ENCODE measurements around the gene RGS12. TPM values are rescaled to one million over a fixed set of nuclear protein-coding genes. Genes with fewer than 3 reads are reported as not detected.

RGS12 gene
- total RNA-seq, 2 experiments from 2014 or later = 5.2 to 6.4 TPM

DNA sequence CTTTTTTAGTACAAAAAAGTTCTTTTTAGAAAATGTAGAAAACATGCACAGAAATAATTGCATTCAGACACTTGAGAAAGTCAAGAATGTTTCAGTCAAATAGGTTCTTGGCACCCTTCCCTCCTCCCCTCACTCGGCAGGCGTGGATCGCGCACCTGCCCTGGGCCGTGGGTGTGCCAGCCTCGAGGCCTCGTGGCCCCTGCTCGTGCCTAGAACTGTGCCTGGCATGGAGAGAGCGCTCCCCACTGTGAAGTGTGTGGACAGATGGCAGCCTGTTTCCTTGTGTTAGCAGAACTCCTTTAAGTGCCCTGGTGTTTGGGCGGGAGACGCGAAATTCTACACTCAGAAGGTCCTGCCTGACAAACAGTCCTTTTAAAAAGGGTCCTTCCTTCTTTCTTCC is 14.7 kb downstream of the RGS12 start:
- Histone ChIP-seq H3K4me1 (ENCODE audit: insufficient read depth, low read length, poor library complexity, severe bottlenecking) (peaks cover 27% of the 10 kb centered on the region), H3K4me3 (ENCODE audit: low read depth, low read length, poor library complexity, severe bottlenecking) (no peak overlapping the region), H3K36me3 (ENCODE audit: insufficient read depth, low read length) (no peaks in the 10 kb centered on the region), H3K27ac (ENCODE audit: low read depth, low read length, poor library complexity, severe bottlenecking) (no peak overlapping the region), H2AFZ (ENCODE audit: low read length) (no peak overlapping the region), H4K20me1 (ENCODE audit: insufficient read depth, low read length) (no peaks in the 10 kb centered on the region), H3K4me2 (ENCODE audit: low read length) (no peak overlapping the region), H3K79me2 (ENCODE audit: insufficient read depth, low read depth, low read length) (no peaks in the 10 kb centered on the region), H3K9me3 (ENCODE audit: low read length) (no peaks in the 10 kb centered on the region), H3K9me2 (ENCODE audit: insufficient read depth, low read length) (no peaks in the 10 kb centered on the region)
- no peak for TF ChIP-seq EZH2phosphoT487 (IDR thresholded peaks at IDR 0.05; ENCODE audit: borderline replicate concordance, low read depth, low read length)
- TF ChIP-seq, protein P1, sequence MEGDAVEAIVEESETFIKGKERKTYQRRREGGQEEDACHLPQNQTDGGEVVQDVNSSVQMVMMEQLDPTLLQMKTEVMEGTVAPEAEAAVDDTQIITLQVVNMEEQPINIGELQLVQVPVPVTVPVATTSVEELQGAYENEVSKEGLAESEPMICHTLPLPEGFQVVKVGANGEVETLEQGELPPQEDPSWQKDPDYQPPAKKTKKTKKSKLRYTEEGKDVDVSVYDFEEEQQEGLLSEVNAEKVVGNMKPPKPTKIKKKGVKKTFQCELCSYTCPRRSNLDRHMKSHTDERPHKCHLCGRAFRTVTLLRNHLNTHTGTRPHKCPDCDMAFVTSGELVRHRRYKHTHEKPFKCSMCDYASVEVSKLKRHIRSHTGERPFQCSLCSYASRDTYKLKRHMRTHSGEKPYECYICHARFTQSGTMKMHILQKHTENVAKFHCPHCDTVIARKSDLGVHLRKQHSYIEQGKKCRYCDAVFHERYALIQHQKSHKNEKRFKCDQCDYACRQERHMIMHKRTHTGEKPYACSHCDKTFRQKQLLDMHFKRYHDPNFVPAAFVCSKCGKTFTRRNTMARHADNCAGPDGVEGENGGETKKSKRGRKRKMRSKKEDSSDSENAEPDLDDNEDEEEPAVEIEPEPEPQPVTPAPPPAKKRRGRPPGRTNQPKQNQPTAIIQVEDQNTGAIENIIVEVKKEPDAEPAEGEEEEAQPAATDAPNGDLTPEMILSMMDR (conservative IDR thresholded peaks at IDR 0.05; ENCODE audit: low read length) = no peak
- POLR2A ChIA-PET = no interaction called here
- CTCF ChIA-PET (ENCODE audit: unreplicated experiment) = no interaction called here
- no TSS peak for BruUV-seq (replicated peaks)
- intact Hi-C loops (cut with micrococcal nuclease; ENCODE audit: unreplicated experiment) = no loop called here
- DNase-seq (ENCODE audit: low spot score) = no peak

DNA sequence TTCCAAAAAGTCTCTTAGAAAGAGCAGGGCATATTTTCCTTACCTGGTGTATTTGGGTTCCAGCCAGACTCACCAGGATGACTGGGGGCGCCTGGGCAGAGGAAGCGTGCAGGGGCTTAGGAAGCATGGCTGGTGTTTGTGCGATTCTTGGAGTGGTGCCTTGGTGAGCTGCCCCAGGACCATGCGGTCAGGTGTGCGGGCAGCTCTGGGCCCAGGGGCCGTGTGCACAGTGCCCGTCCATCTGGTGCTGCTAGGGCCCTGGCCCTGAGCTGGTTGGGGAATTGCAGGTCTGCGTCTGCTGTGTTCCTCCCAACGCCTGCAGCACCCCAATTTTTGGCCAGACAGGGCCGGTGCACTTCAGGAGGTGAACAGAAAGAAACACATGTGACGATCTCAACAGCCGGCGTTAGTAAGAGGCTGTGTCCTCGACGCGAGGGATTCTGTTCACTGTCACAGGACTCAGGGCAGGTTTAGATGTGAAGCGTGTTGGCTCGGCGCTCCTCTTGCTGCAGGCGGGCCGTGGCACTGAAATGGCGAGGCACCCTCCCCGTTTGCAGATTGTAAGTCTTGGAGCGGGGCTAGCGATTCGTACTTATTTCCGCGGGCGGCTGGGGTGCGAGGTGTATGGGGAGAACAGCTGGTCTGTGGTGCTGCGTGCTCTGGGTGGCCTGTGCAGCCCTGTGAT is 15.2 kb downstream of the RGS12 start:
- Histone ChIP-seq H4K20me1 (ENCODE audit: insufficient read depth, low read length) (no peaks in the 10 kb centered on the region), H2AFZ (ENCODE audit: low read length) (no peak overlapping the region), H3K9me3 (ENCODE audit: low read length) (no peaks in the 10 kb centered on the region), H3K36me3 (ENCODE audit: insufficient read depth, low read length) (no peaks in the 10 kb centered on the region), H3K27ac (ENCODE audit: low read depth, low read length, poor library complexity, severe bottlenecking) (no peak overlapping the region), H3K4me2 (ENCODE audit: low read length) (no peak overlapping the region), H3K4me3 (ENCODE audit: low read depth, low read length, poor library complexity, severe bottlenecking) (no peak overlapping the region), H3K4me1 (ENCODE audit: insufficient read depth, low read length, poor library complexity, severe bottlenecking) (peaks cover 22% of the 10 kb centered on the region), H3K9me2 (ENCODE audit: insufficient read depth, low read length) (no peaks in the 10 kb centered on the region), H3K79me2 (ENCODE audit: insufficient read depth, low read depth, low read length) (no peaks in the 10 kb centered on the region)
- DNase-seq (ENCODE audit: low spot score) = no peak
- ChIA-PET POLR2A (no interaction called here), CTCF (ENCODE audit: unreplicated experiment) (no interaction called here)
- BruUV-seq (replicated peaks) = no TSS peak
- TF ChIP-seq, protein P1 (conservative IDR thresholded peaks at IDR 0.05; ENCODE audit: low read length) = no peak
- no peak for TF ChIP-seq EZH2phosphoT487 (IDR thresholded peaks at IDR 0.05; ENCODE audit: borderline replicate concordance, low read depth, low read length)
- intact Hi-C loops (cut with micrococcal nuclease; ENCODE audit: unreplicated experiment) = no loop called here

DNA sequence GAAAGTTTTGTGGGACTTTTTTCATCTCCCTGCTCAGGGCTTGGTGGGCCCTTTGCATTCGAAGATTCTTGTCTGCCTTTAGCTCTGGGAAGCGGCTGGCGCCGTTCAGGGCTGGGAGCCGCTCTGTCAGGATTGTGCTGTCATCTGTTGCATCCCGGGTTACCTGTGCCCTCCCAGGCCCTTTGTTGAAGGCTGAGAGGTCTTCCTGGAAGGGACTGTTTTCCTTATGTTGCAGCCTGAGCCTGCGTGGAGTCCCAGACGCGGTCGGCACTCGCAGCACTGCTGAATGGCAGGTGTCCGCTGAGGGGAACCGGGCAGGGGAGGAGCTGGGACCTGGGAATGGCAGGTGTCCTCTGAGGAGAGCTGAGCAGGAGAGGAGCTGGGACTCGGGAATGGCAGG is 15.9 kb downstream of the RGS12 start:
- Histone ChIP-seq H3K4me2 (ENCODE audit: low read length) (no peak overlapping the region), H3K4me3 (ENCODE audit: low read depth, low read length, poor library complexity, severe bottlenecking) (no peak overlapping the region), H3K27ac (ENCODE audit: low read depth, low read length, poor library complexity, severe bottlenecking) (no peak overlapping the region), H3K4me1 (ENCODE audit: insufficient read depth, low read length, poor library complexity, severe bottlenecking) (peaks cover 15% of the 10 kb centered on the region), H3K9me2 (ENCODE audit: insufficient read depth, low read length) (no peaks in the 10 kb centered on the region), H3K9me3 (ENCODE audit: low read length) (no peaks in the 10 kb centered on the region), H3K36me3 (ENCODE audit: insufficient read depth, low read length) (no peaks in the 10 kb centered on the region), H3K79me2 (ENCODE audit: insufficient read depth, low read depth, low read length) (no peaks in the 10 kb centered on the region), H4K20me1 (ENCODE audit: insufficient read depth, low read length) (no peaks in the 10 kb centered on the region), H2AFZ (ENCODE audit: low read length) (no peak overlapping the region)
- no peak for TF ChIP-seq EZH2phosphoT487 (IDR thresholded peaks at IDR 0.05; ENCODE audit: borderline replicate concordance, low read depth, low read length)
- TF ChIP-seq, protein P1 (conservative IDR thresholded peaks at IDR 0.05; ENCODE audit: low read length) = no peak
- BruUV-seq (replicated peaks) = no TSS peak
- ChIA-PET POLR2A (no interaction called here), CTCF (ENCODE audit: unreplicated experiment) (no interaction called here)
- DNase-seq (ENCODE audit: low spot score) = no peak
- intact Hi-C loops (cut with micrococcal nuclease; ENCODE audit: unreplicated experiment) = no loop called here
